T-cell (primary cell): ENCODE results near the gene ZNF774. TPM values are rescaled to one million over a fixed set of nuclear protein-coding genes. Genes with fewer than 3 reads are reported as not detected.
"Not testable (repeated sequence)": the region's sequence is repeated elsewhere in the genome, so short reads cannot be mapped to it uniquely, and the experiment has no call there.

Experiments
- ATAC-seq, 4 experiments: fragments of 200-7000 bp in 3 of 4; fragments of 150-1000 bp in 1 of 4; cut with Tn5 transposase; replicated peaks in 1 of 4; 1 replicate in 3 of 4; 2 replicates in 1 of 4; pipeline ENCODE4 v1.10.0; 2021; ENCODE audit warnings: moderate library complexity in 3 of 4, mild to moderate bottlenecking in 2 of 4, moderate number of reproducible peaks in 1 of 4
- CTCF ChIA-PET, 2 donors: fragments of 300-600 bp; sonication (Branson Sonifier 250); formaldehyde crosslinking; loops; one replicate each; lab custom pipeline; 2022; ENCODE audit warnings: antibody characterized with exemption in 2 of 2; lab: Charles Lee
- POLR2A ChIA-PET, 2 donors: fragments of 300-600 bp; sonication (Branson Sonifier 250); formaldehyde crosslinking; loops; one replicate each; lab custom pipeline; 2022; ENCODE audit warnings: antibody characterized with exemption in 2 of 2; lab: Charles Lee
- DNase-seq, 35 experiments: peaks; one replicate each; pipeline versions ENCODE4 v3.0.0 to v3.0.0-alpha.2; 2013 to 2023
- H3K27ac ChIP-seq: one replicate; pipeline ENCODE4 v1.5.1; 2013; ENCODE audit warnings: low read length
- H3K27me3 ChIP-seq, 2 experiments: replicated peaks in 1 of 2; 1 replicate in 1 of 2; 2 replicates in 1 of 2; pipeline versions ENCODE4 v1.6.1 to v1.7.0; 2013; ENCODE audit warnings: low read length in 1 of 2, mixed read lengths in 1 of 2; ENCODE audit not compliant: control insufficient read depth in 2 of 2, insufficient read depth in 2 of 2; ENCODE audit errors: extremely low read depth in 1 of 2
- H3K36me3 ChIP-seq, 2 donors: 1 replicate in 1 of 2; 2 replicates in 1 of 2; pipeline versions ENCODE4 v1.6.1 to v1.7.0; 2013; ENCODE audit warnings: low read length in 1 of 2; ENCODE audit not compliant: control insufficient read depth in 2 of 2, insufficient read depth in 1 of 2; ENCODE audit errors: extremely low read depth in 1 of 2
- H3K4me1 ChIP-seq, 2 experiments: 1 replicate in 1 of 2; 2 replicates in 1 of 2; pipeline versions ENCODE4 v1.6.1 to v1.7.0; 2013; ENCODE audit warnings: low read length in 2 of 2, mixed read lengths in 1 of 2; ENCODE audit not compliant: insufficient read depth in 2 of 2, control insufficient read depth in 1 of 2; ENCODE audit errors: extremely low read depth in 1 of 2
- H3K4me3 ChIP-seq, 2 donors: 1 replicate in 1 of 2; 2 replicates in 1 of 2; pipeline versions ENCODE4 v1.5.1 to v1.7.0; 2013; ENCODE audit warnings: mild to moderate bottlenecking in 2 of 2, low read length in 1 of 2, moderate library complexity in 1 of 2; ENCODE audit not compliant: control insufficient read depth in 1 of 2; ENCODE audit errors: extremely low read depth in 1 of 2
- H3K9me3 ChIP-seq: 2 replicates; pipeline ENCODE4 v1.7.0; 2013
- H3K27ac Mint-ChIP-seq, 2 donors: one replicate each; pipeline ENCODE4 v1.8.0; 2020 to 2021; ENCODE audit warnings: mild to moderate bottlenecking in 2 of 2, mixed read lengths in 2 of 2
- H3K27me3 Mint-ChIP-seq, 2 donors: one replicate each; pipeline ENCODE4 v1.8.0; 2021 to 2022; ENCODE audit warnings: mixed read lengths in 2 of 2
- H3K36me3 Mint-ChIP-seq: one replicate; pipeline ENCODE4 v1.8.0; 2021; ENCODE audit warnings: mixed read lengths
- H3K4me1 Mint-ChIP-seq, 3 donors: one replicate each; pipeline ENCODE4 v1.8.0; 2020 to 2022; ENCODE audit warnings: mixed read lengths in 3 of 3, mild to moderate bottlenecking in 1 of 3
- H3K4me3 Mint-ChIP-seq, 3 donors: one replicate each; pipeline ENCODE4 v1.8.0; 2020 to 2022; ENCODE audit warnings: mild to moderate bottlenecking in 3 of 3, mixed read lengths in 3 of 3, moderate library complexity in 3 of 3
- H3K9me3 Mint-ChIP-seq, 3 donors: one replicate each; pipeline ENCODE4 v1.8.0; 2020 to 2022; ENCODE audit warnings: mixed read lengths in 3 of 3
- WGBS: methylation state at CpG from one replicate; pipeline ENCODE4 v1.1.5; 2013; ENCODE audit warnings: missing lambda C conversion rate; ENCODE audit not compliant: insufficient coverage; 5-methylcytosine and 5-hydroxymethylcytosine counted together
- total RNA-seq, 35 experiments: library from RNA in 6 of 35; stranded (reverse) in 6 of 35; fragments of 120-200 nt in 1 of 35; gene quantifications; one replicate each; pipeline versions ENCODE4 v1.2.1 to v1.2.4 and lab custom pipeline; 2013 to 2026

Gene ZNF774
- total RNA-seq, 5 donors from 2014 or later (not counting 1 experiment from before 2014, with no cell fraction given): 0.61 to 0.85 (median 0.70) TPM

GRCh38 chr15:90347431-90348065 is 4.5 kb upstream of the ZNF774 start:
- POLR2A ChIA-PET, H3K9me3 Mint-ChIP-seq, H3K27ac ChIP-seq, DNase-seq, CTCF ChIA-PET, H3K36me3 ChIP-seq, H3K27me3 ChIP-seq, H3K27me3 Mint-ChIP-seq, H3K9me3 ChIP-seq, ATAC-seq, H3K36me3 Mint-ChIP-seq, H3K4me3 ChIP-seq, H3K4me3 Mint-ChIP-seq, H3K27ac Mint-ChIP-seq: not testable (repeated sequence)
- H3K4me1 ChIP-seq: peaks cover 15 to 17% of the 10 kb centered on the region in 2 experiments
- peaks cover 16 to 20% (median 20%) of the 10 kb centered on the region in 3 donors for H3K4me1 Mint-ChIP-seq
- WGBS: no CpG with 5 or more reads among the region's 1 CpG

GRCh38 chr15:90348456-90348855 is 3.6 kb upstream of the ZNF774 start:
- H3K36me3 ChIP-seq: no peaks in the 10 kb centered on the region
- no peak overlapping the region for H3K4me3 ChIP-seq
- H3K4me1 ChIP-seq: peaks cover 8 to 17% of the 10 kb centered on the region in 2 experiments
- no peaks in the 10 kb centered on the region for H3K9me3 Mint-ChIP-seq
- POLR2A ChIA-PET: interaction anchor here in 1 of 2 donors (0.6 kb wide), 1 partner anchor 260 kb away, joined by 5 read pairs; no protein-coding TSS in a partner anchor
- H3K27ac Mint-ChIP-seq: no peak overlapping the region
- H3K36me3 Mint-ChIP-seq: no peaks in the 10 kb centered on the region
- peaks cover 0 to 10% of the 10 kb centered on the region in 2 experiments for H3K27me3 ChIP-seq
- peaks cover 11 to 14% (median 12%) of the 10 kb centered on the region in 3 donors for H3K4me1 Mint-ChIP-seq
- ATAC-seq: no peak
- CTCF ChIA-PET: no interaction called here
- no peak for DNase-seq
- no peak overlapping the region for H3K27ac ChIP-seq
- H3K27me3 Mint-ChIP-seq: no peaks in the 10 kb centered on the region
- H3K9me3 ChIP-seq: no peaks in the 10 kb centered on the region
- WGBS: 96% methylated on average over 6 of the region's 6 CpGs
- no peak overlapping the region for H3K4me3 Mint-ChIP-seq

- H3K27ac Mint-ChIP-seq: no peak overlapping the region
- ChIA-PET CTCF (no interaction called here), POLR2A (interaction anchor here in 1 of 2 donors (0.6 kb wide), 1 partner anchor 260 kb away, joined by 5 read pairs; no protein-coding TSS in a partner anchor)
- no peaks in the 10 kb centered on the region for H3K27me3 Mint-ChIP-seq
- no peak for ATAC-seq
- no peak overlapping the region for H3K27ac ChIP-seq
- H3K4me3 ChIP-seq: no peak overlapping the region
- no peaks in the 10 kb centered on the region for H3K9me3 Mint-ChIP-seq
- H3K36me3 ChIP-seq: no peaks in the 10 kb centered on the region
- DNase-seq: no peak
- no peak overlapping the region for H3K4me3 Mint-ChIP-seq
- peaks cover 6 to 10% (median 7%) of the 10 kb centered on the region in 3 donors for H3K4me1 Mint-ChIP-seq
- H3K36me3 Mint-ChIP-seq: no peaks in the 10 kb centered on the region
- H3K27me3 ChIP-seq: peaks cover 0 to 10% of the 10 kb centered on the region in 2 experiments
- 98% methylated on average over 8 of the region's 21 CpGs for WGBS
- no peaks in the 10 kb centered on the region for H3K9me3 ChIP-seq
- H3K4me1 ChIP-seq: peaks cover 6 to 16% of the 10 kb centered on the region in 2 experiments
Observed at GRCh38 chr15:90349072-90349471, 3.0 kb upstream of the ZNF774 start.

GRCh38 chr15:90349821-90350220 is 2.3 kb upstream of the ZNF774 start:
- CTCF ChIA-PET: no interaction called here
- no peak overlapping the region for H3K4me3 Mint-ChIP-seq
- WGBS: 62% methylated on average over 5 of the region's 9 CpGs

GRCh38 chr15:90351479-90352106 is 491 bp upstream of the ZNF774 start:
- H3K9me3 Mint-ChIP-seq: no peaks in the 10 kb centered on the region
- H3K4me3 ChIP-seq: peak overlapping the region; percentile 56 to 80
- H3K27me3 ChIP-seq: peaks cover 0 to 10% of the 10 kb centered on the region in 2 experiments
- WGBS: 37% methylated on average over 24 of the region's 25 CpGs
- POLR2A ChIA-PET: no interaction called here
- peaks cover 6 to 16% of the 10 kb centered on the region in 2 experiments for H3K4me1 ChIP-seq
- CTCF ChIA-PET: interaction anchor here in 1 of 2 donors (0.7 to 1.6 kb wide), 2 partner anchors 11 to 127 kb away, joined by 4 to 6 read pairs; no protein-coding TSS in a partner anchor
- no peaks in the 10 kb centered on the region for H3K27me3 Mint-ChIP-seq
- ATAC-seq: peak; percentile 4 to 18 (median 6)
- no peaks in the 10 kb centered on the region for H3K36me3 Mint-ChIP-seq
- DNase-seq: peak in 1 of 35 experiments; percentile 4
- H3K36me3 ChIP-seq: no peaks in the 10 kb centered on the region
- H3K9me3 ChIP-seq: no peaks in the 10 kb centered on the region
- no peak overlapping the region for H3K27ac ChIP-seq
- peak overlapping the region; percentile 83 to 91 (median 87) for H3K4me3 Mint-ChIP-seq
- peaks cover 6 to 10% (median 7%) of the 10 kb centered on the region in 3 donors for H3K4me1 Mint-ChIP-seq
- no peak overlapping the region for H3K27ac Mint-ChIP-seq

More at GRCh38 chr15:90349821-90350220, 2.3 kb upstream of the ZNF774 start:
- Mint-ChIP-seq H3K36me3 (no peaks in the 10 kb centered on the region), H3K9me3 (no peaks in the 10 kb centered on the region), H3K27me3 (no peaks in the 10 kb centered on the region), H3K4me1 (peaks cover 6 to 10% (median 7%) of the 10 kb centered on the region in 3 donors), H3K27ac (peak overlapping the region in 1 of 2 donors; percentile 40)
- POLR2A ChIA-PET: no interaction called here
- DNase-seq: peak in 1 of 35 experiments; percentile 25
- peaks cover 0 to 10% of the 10 kb centered on the region in 2 experiments for H3K27me3 ChIP-seq
- no peak for ATAC-seq
- H3K4me1 ChIP-seq: peaks cover 6 to 16% of the 10 kb centered on the region in 2 experiments
- no peaks in the 10 kb centered on the region for H3K36me3 ChIP-seq
- no peaks in the 10 kb centered on the region for H3K9me3 ChIP-seq
- no peak overlapping the region for H3K27ac ChIP-seq
- H3K4me3 ChIP-seq: no peak overlapping the region

GRCh38 chr15:90354986-90355385 is 2.9 kb downstream of the ZNF774 start:
- no peak overlapping the region for H3K4me3 Mint-ChIP-seq
- peaks cover 6 to 13% of the 10 kb centered on the region in 2 experiments for H3K4me1 ChIP-seq
- POLR2A ChIA-PET: no interaction called here
- H3K4me3 ChIP-seq: no peak overlapping the region
- H3K27me3 Mint-ChIP-seq: no peaks in the 10 kb centered on the region
- WGBS: no CpG with 5 or more reads among the region's 2 CpGs
- H3K27ac Mint-ChIP-seq: no peak overlapping the region
- peaks cover 0 to 10% of the 10 kb centered on the region in 2 experiments for H3K27me3 ChIP-seq
- no peaks in the 10 kb centered on the region for H3K9me3 Mint-ChIP-seq
- DNase-seq: no peak
- CTCF ChIA-PET: no interaction called here
- no peaks in the 10 kb centered on the region for H3K9me3 ChIP-seq
- ATAC-seq: no peak
- H3K27ac ChIP-seq: no peak overlapping the region
- H3K36me3 Mint-ChIP-seq: no peaks in the 10 kb centered on the region
- H3K36me3 ChIP-seq: no peaks in the 10 kb centered on the region
- peaks cover 6 to 7% (median 7%) of the 10 kb centered on the region in 3 donors for H3K4me1 Mint-ChIP-seq
